ENCODE measurements around the gene TSPEAR. TPM values are rescaled to one million over a fixed set of nuclear protein-coding genes. Genes with fewer than 3 reads are reported as not detected.

The TSPEAR gene
- total and polyA plus RNA-seq, 2 of the 13 experiments (the other 11 are each of a cell fraction or from before 2014, with no cell fraction given), result 0.07 to 0.32 TPM

DNA sequence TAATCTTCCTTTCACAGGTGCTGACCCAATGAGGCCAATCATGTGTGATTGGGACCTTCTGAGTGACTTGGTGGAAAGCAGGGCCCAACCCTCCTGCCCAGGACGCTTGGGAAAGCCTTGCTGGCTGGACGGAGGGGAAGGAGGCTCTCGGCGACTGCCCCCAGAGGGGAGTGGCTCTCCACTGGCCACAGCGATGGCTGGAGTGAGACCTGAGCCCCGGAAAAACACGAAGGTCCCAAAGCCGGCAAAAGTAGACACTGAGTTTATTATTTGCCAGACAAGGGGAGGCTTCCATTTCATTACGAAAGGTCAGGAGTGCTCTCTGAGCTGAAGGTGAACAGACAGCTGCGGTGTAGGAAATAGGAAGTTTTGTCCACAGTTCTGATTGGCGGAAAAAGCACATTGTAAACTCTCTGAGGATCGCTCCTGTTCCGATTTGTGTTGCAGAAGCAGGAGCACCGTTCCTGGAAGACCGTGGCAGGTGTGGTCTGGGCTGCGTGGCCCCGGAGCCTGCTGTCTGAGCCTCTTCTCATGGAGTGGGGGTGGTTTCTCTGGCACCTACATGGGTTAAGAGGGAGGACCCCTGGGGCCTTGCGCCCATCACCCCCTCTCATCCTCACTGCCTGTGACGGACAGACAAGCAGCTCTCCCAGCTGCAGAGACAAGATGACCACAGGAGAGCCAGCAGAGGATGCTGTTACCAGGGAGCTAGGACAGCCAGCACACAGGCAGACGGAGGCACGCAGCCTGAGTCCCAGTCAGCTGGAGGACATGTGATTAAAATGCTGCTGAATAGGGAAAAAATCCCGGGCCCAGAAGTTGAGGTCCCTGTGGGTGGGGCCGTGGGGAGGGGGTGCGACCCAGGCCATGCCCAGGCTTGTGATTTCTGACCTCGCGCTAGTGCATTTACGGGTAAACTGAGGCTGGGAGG lies 212.8 kb downstream of the TSPEAR start (continued):
- TF ChIP-seq, protein P1, sequence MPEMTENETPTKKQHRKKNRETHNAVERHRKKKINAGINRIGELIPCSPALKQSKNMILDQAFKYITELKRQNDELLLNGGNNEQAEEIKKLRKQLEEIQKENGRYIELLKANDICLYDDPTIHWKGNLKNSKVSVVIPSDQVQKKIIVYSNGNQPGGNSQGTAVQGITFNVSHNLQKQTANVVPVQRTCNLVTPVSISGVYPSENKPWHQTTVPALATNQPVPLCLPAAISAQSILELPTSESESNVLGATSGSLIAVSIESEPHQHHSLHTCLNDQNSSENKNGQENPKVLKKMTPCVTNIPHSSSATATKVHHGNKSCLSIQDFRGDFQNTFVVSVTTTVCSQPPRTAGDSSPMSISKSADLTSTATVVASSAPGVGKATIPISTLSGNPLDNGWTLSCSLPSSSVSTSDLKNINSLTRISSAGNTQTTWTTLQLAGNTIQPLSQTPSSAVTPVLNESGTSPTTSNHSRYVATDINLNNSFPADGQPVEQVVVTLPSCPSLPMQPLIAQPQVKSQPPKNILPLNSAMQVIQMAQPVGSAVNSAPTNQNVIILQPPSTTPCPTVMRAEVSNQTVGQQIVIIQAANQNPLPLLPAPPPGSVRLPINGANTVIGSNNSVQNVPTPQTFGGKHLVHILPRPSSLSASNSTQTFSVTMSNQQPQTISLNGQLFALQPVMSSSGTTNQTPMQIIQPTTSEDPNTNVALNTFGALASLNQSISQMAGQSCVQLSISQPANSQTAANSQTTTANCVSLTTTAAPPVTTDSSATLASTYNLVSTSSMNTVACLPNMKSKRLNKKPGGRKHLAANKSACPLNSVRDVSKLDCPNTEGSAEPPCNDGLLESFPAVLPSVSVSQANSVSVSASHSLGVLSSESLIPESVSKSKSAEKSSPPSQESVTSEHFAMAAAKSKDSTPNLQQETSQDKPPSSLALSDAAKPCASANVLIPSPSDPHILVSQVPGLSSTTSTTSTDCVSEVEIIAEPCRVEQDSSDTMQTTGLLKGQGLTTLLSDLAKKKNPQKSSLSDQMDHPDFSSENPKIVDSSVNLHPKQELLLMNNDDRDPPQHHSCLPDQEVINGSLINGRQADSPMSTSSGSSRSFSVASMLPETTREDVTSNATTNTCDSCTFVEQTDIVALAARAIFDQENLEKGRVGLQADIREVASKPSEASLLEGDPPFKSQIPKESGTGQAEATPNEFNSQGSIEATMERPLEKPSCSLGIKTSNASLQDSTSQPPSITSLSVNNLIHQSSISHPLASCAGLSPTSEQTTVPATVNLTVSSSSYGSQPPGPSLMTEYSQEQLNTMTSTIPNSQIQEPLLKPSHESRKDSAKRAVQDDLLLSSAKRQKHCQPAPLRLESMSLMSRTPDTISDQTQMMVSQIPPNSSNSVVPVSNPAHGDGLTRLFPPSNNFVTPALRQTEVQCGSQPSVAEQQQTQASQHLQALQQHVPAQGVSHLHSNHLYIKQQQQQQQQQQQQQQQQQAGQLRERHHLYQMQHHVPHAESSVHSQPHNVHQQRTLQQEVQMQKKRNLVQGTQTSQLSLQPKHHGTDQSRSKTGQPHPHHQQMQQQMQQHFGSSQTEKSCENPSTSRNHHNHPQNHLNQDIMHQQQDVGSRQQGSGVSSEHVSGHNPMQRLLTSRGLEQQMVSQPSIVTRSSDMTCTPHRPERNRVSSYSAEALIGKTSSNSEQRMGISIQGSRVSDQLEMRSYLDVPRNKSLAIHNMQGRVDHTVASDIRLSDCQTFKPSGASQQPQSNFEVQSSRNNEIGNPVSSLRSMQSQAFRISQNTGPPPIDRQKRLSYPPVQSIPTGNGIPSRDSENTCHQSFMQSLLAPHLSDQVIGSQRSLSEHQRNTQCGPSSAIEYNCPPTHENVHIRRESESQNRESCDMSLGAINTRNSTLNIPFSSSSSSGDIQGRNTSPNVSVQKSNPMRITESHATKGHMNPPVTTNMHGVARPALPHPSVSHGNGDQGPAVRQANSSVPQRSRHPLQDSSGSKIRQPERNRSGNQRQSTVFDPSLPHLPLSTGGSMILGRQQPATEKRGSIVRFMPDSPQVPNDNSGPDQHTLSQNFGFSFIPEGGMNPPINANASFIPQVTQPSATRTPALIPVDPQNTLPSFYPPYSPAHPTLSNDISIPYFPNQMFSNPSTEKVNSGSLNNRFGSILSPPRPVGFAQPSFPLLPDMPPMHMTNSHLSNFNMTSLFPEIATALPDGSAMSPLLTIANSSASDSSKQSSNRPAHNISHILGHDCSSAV (CRISPR knock-in tag; IDR thresholded peaks at IDR 0.05; ENCODE audit: borderline replicate concordance), result no peak
- TF ChIP-seq ISX (CRISPR knock-in tag; conservative IDR thresholded peaks at IDR 0.05) (no peak), RFX5 (IDR thresholded peaks at IDR 0.05; ENCODE audit: low read depth, low read length) (no peak), REXO4 (CRISPR knock-in tag; IDR thresholded peaks at IDR 0.05; ENCODE audit: borderline replicate concordance) (no peak), NCOA2 (CRISPR knock-in tag; IDR thresholded peaks at IDR 0.05) (no peak), KLF15 (CRISPR knock-in tag; IDR thresholded peaks at IDR 0.05; ENCODE audit: borderline replicate concordance) (no peak), TBX2 (CRISPR knock-in tag; IDR thresholded peaks at IDR 0.05; ENCODE audit: borderline replicate concordance) (no peak), ZNF124 (CRISPR knock-in tag; IDR thresholded peaks at IDR 0.05) (peak; percentile 15; the same call in 1 of the 2 replicates), ZNF446 (CRISPR knock-in tag; IDR thresholded peaks at IDR 0.05) (no peak)
- TF ChIP-seq, protein P2, sequence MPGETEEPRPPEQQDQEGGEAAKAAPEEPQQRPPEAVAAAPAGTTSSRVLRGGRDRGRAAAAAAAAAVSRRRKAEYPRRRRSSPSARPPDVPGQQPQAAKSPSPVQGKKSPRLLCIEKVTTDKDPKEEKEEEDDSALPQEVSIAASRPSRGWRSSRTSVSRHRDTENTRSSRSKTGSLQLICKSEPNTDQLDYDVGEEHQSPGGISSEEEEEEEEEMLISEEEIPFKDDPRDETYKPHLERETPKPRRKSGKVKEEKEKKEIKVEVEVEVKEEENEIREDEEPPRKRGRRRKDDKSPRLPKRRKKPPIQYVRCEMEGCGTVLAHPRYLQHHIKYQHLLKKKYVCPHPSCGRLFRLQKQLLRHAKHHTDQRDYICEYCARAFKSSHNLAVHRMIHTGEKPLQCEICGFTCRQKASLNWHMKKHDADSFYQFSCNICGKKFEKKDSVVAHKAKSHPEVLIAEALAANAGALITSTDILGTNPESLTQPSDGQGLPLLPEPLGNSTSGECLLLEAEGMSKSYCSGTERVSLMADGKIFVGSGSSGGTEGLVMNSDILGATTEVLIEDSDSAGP (CRISPR knock-in tag; IDR thresholded peaks at IDR 0.05; ENCODE audit: borderline replicate concordance), result no peak
- TF ChIP-seq, protein P3, sequence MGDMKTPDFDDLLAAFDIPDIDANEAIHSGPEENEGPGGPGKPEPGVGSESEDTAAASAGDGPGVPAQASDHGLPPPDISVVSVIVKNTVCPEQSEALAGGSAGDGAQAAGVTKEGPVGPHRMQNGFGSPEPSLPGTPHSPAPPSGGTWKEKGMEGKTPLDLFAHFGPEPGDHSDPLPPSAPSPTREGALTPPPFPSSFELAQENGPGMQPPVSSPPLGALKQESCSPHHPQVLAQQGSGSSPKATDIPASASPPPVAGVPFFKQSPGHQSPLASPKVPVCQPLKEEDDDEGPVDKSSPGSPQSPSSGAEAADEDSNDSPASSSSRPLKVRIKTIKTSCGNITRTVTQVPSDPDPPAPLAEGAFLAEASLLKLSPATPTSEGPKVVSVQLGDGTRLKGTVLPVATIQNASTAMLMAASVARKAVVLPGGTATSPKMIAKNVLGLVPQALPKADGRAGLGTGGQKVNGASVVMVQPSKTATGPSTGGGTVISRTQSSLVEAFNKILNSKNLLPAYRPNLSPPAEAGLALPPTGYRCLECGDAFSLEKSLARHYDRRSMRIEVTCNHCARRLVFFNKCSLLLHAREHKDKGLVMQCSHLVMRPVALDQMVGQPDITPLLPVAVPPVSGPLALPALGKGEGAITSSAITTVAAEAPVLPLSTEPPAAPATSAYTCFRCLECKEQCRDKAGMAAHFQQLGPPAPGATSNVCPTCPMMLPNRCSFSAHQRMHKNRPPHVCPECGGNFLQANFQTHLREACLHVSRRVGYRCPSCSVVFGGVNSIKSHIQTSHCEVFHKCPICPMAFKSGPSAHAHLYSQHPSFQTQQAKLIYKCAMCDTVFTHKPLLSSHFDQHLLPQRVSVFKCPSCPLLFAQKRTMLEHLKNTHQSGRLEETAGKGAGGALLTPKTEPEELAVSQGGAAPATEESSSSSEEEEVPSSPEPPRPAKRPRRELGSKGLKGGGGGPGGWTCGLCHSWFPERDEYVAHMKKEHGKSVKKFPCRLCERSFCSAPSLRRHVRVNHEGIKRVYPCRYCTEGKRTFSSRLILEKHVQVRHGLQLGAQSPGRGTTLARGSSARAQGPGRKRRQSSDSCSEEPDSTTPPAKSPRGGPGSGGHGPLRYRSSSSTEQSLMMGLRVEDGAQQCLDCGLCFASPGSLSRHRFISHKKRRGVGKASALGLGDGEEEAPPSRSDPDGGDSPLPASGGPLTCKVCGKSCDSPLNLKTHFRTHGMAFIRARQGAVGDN (CRISPR knock-in tag; IDR thresholded peaks at IDR 0.05), result peak; percentile 70
- TF ChIP-seq, protein P4, sequence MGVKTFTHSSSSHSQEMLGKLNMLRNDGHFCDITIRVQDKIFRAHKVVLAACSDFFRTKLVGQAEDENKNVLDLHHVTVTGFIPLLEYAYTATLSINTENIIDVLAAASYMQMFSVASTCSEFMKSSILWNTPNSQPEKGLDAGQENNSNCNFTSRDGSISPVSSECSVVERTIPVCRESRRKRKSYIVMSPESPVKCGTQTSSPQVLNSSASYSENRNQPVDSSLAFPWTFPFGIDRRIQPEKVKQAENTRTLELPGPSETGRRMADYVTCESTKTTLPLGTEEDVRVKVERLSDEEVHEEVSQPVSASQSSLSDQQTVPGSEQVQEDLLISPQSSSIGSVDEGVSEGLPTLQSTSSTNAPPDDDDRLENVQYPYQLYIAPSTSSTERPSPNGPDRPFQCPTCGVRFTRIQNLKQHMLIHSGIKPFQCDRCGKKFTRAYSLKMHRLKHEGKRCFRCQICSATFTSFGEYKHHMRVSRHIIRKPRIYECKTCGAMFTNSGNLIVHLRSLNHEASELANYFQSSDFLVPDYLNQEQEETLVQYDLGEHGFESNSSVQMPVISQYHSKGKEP (CRISPR knock-in tag; IDR thresholded peaks at IDR 0.05), result no peak
